Measurements from ENCODE around the gene WDR5B.

GRCh38 chr3:122430371-122430770, 14.5 kb upstream of the WDR5B start:
- TF ChIP-seq, protein P1, sequence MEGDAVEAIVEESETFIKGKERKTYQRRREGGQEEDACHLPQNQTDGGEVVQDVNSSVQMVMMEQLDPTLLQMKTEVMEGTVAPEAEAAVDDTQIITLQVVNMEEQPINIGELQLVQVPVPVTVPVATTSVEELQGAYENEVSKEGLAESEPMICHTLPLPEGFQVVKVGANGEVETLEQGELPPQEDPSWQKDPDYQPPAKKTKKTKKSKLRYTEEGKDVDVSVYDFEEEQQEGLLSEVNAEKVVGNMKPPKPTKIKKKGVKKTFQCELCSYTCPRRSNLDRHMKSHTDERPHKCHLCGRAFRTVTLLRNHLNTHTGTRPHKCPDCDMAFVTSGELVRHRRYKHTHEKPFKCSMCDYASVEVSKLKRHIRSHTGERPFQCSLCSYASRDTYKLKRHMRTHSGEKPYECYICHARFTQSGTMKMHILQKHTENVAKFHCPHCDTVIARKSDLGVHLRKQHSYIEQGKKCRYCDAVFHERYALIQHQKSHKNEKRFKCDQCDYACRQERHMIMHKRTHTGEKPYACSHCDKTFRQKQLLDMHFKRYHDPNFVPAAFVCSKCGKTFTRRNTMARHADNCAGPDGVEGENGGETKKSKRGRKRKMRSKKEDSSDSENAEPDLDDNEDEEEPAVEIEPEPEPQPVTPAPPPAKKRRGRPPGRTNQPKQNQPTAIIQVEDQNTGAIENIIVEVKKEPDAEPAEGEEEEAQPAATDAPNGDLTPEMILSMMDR (IDR thresholded peaks at IDR 0.05; ENCODE audit: control extremely low read depth in 1 of 3, insufficient read depth in 1 of 3, low read depth in 1 of 3, low read length in 3 of 3) = no peak
- TF ChIP-seq, protein P2, sequence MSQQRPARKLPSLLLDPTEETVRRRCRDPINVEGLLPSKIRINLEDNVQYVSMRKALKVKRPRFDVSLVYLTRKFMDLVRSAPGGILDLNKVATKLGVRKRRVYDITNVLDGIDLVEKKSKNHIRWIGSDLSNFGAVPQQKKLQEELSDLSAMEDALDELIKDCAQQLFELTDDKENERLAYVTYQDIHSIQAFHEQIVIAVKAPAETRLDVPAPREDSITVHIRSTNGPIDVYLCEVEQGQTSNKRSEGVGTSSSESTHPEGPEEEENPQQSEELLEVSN (IDR thresholded peaks at IDR 0.05) = no peak
